Peyer's patch (tissue), 4 donors: ENCODE results near the gene DTL. TPM values are rescaled to one million over a fixed set of nuclear protein-coding genes. Genes with fewer than 3 reads are reported as not detected.
"Not testable (repeated sequence)": the region's sequence is repeated elsewhere in the genome, so short reads cannot be mapped to it uniquely, and the experiment has no call there.

Experiments used
- DNase-seq, 3 donors: peaks; one replicate each; pipeline ENCODE4 v3.0.0-alpha.2; 2017 to 2019
- H3K27ac ChIP-seq, 4 donors: fragments of 200-600 bp; sonication (generic); one replicate each; pipeline ENCODE4 v1.5.1; 2016 to 2019
- H3K27me3 ChIP-seq, 2 donors: fragments of 200-600 bp; sonication (generic); one replicate each; pipeline ENCODE4 v1.5.1; 2019
- H3K36me3 ChIP-seq, 3 donors: fragments of 200-600 bp; sonication (generic); one replicate each; pipeline ENCODE4 v1.5.1; 2016 to 2019
- H3K4me1 ChIP-seq, 4 donors: fragments of 200-600 bp; sonication (generic); one replicate each; pipeline ENCODE4 v1.5.1; 2016 to 2019
- H3K4me3 ChIP-seq, 4 donors: fragments of 200-600 bp; sonication (generic); 1 replicate in 3 of 4; 2 replicates in 1 of 4; pipeline ENCODE4 v1.5.1; 2016 to 2019; ENCODE audit warnings: mild to moderate bottlenecking in 1 of 4
- H3K9me3 ChIP-seq, 4 donors: fragments of 200-600 bp; sonication (generic); one replicate each; pipeline ENCODE4 v1.5.1; 2016 to 2019; ENCODE audit warnings: mild to moderate bottlenecking in 1 of 4
- CTCF ChIP-seq, 6 experiments: fragments of 450-650 bp in 4 of 6; fragments of 200-600 bp in 2 of 6; sonication (generic) in 1 of 6; IDR thresholded peaks; one replicate each; pipeline ENCODE4 v1.5.1; 2017 to 2019; ENCODE audit warnings: antibody characterized with exemption in 6 of 6, mild to moderate bottlenecking in 3 of 6, moderate library complexity in 1 of 6
- POLR2A ChIP-seq, 2 donors: fragments of 450-650 bp; IDR thresholded peaks; one replicate each; pipeline ENCODE4 v1.5.1; 2017; ENCODE audit warnings: antibody characterized with exemption in 2 of 2, mild to moderate bottlenecking in 2 of 2, moderate library complexity in 2 of 2
- total RNA-seq, 4 donors: library from RNA; depleted of rRNA; stranded (reverse); fragments of >200 nt; gene quantifications; one replicate each; pipeline ENCODE4 v1.1.0, GENCODE V29; 2016

DTL gene
- total RNA-seq: 1 to 10 TPM in 3 of 4 donors, under 1 TPM in 1; 0.66 to 5.8 (median 3.7) TPM

- peak; percentile 95 to 99 (median 98) for DNase-seq
- peak within 1 kb of the TSS; percentile 52 to 75 (median 60) for H3K4me3 ChIP-seq
- no peaks in the 10 kb centered on the region for H3K36me3 ChIP-seq
- H3K27ac ChIP-seq: peak within 1 kb of the TSS; percentile 68 to 92 (median 86)
- peaks cover 0 to 16% (median 0%) of the 10 kb centered on the region in 4 donors for H3K4me1 ChIP-seq
- H3K9me3 ChIP-seq: no peaks in the 10 kb centered on the region
- peak; percentile 67 to 97 (median 93) for TF ChIP-seq CTCF (IDR thresholded peaks at IDR 0.05)
- peak in 1 of 2 donors; percentile 59 for TF ChIP-seq POLR2A (IDR thresholded peaks at IDR 0.05)
- H3K27me3 ChIP-seq: no peaks in the 10 kb centered on the region
These were observed at the start of gene DTL, which contains the start of gene INTS7 for GRCh38 chr1:212035123-212035834. TSS of gene DTL (plus strand) at chr1:212035748. CDS start at chr1:212035891, 143 bp downstream. TSS of gene INTS7 (minus strand) at chr1:212035557. CDS start at chr1:212035437, 120 bp downstream.

GRCh38 chr1:211986628-211987254 is 48.8 kb upstream of the DTL start:
- DNase-seq: no peak

GRCh38 chr1:211991695-211992094 is 43.9 kb upstream of the DTL start:
- Histone ChIP-seq H3K27ac (no peak overlapping the region), H3K4me3 (no peak overlapping the region), H3K27me3 (no peaks in the 10 kb centered on the region), H3K36me3 (no peaks in the 10 kb centered on the region), H3K4me1 (no peaks in the 10 kb centered on the region), H3K9me3 (no peaks in the 10 kb centered on the region)
- DNase-seq: no peak
- no peak for TF ChIP-seq POLR2A (IDR thresholded peaks at IDR 0.05)
- TF ChIP-seq CTCF (IDR thresholded peaks at IDR 0.05): no peak

More at GRCh38 chr1:211986628-211987254, 48.8 kb upstream of the DTL start:
- no peak overlapping the region for H3K4me3 ChIP-seq
- no peak for TF ChIP-seq CTCF (IDR thresholded peaks at IDR 0.05)
- no peak for TF ChIP-seq POLR2A (IDR thresholded peaks at IDR 0.05)
- H3K36me3 ChIP-seq: peaks cover 0 to 4% (median 0%) of the 10 kb centered on the region in 3 donors
- H3K27ac ChIP-seq: no peak overlapping the region
- no peaks in the 10 kb centered on the region for H3K27me3 ChIP-seq
- H3K9me3 ChIP-seq: no peaks in the 10 kb centered on the region
- H3K4me1 ChIP-seq: no peaks in the 10 kb centered on the region

GRCh38 chr1:211997426-211997825 is 38.1 kb upstream of the DTL start:
- H3K4me1 ChIP-seq: not testable (repeated sequence)

GRCh38 chr1:212002536-212002935 is 33.0 kb upstream of the DTL start:
- no peaks in the 10 kb centered on the region for H3K9me3 ChIP-seq
- H3K4me3 ChIP-seq: no peak overlapping the region
- TF ChIP-seq CTCF (IDR thresholded peaks at IDR 0.05) (no peak), POLR2A (IDR thresholded peaks at IDR 0.05) (no peak)
- no peaks in the 10 kb centered on the region for H3K27me3 ChIP-seq
- no peaks in the 10 kb centered on the region for H3K4me1 ChIP-seq
- no peak for DNase-seq
- no peak overlapping the region for H3K27ac ChIP-seq
- peaks cover 0 to 9% (median 0%) of the 10 kb centered on the region in 3 donors for H3K36me3 ChIP-seq

More at GRCh38 chr1:211997426-211997825, 38.1 kb upstream of the DTL start:
- H3K9me3 ChIP-seq, H3K36me3 ChIP-seq, H3K27ac ChIP-seq, H3K27me3 ChIP-seq, H3K4me3 ChIP-seq, DNase-seq: not testable (repeated sequence)
